ENCODE results near the gene HSP90AA1.

HSP90AA1 gene

GRCh38 chr14:102057480-102058114 lies 29.2 kb downstream of the HSP90AA1 start:
- no peaks in the 10 kb centered on the region for H3K9me3 ChIP-seq (ENCODE audit: control insufficient read depth, insufficient read depth, low read length)

GRCh38 chr14:102056694-102057442 lies 30.0 kb downstream of the HSP90AA1 start:
- H3K9me2 ChIP-seq (replicated peaks; ENCODE audit: control insufficient read depth, low read length) = no peaks in the 10 kb centered on the region
- no peak overlapping the region for H3K27ac ChIP-seq (ENCODE audit: low read depth, low read length)
- no peaks in the 10 kb centered on the region for H3K79me2 ChIP-seq (ENCODE audit: control insufficient read depth, low read length)
- no peaks in the 10 kb centered on the region for H3K9me3 ChIP-seq (ENCODE audit: control insufficient read depth, insufficient read depth, low read length)
- H3K4me1 ChIP-seq (ENCODE audit: control insufficient read depth, low read length) = no peaks in the 10 kb centered on the region
- H3K27me3 ChIP-seq (ENCODE audit: control insufficient read depth, low read length) = no peaks in the 10 kb centered on the region
- H3F3A ChIP-seq (ENCODE audit: control insufficient read depth, insufficient read depth) = no peaks in the 10 kb centered on the region
- H3K4me3 ChIP-seq (ENCODE audit: low read length) = no peak overlapping the region
- H3K4me2 ChIP-seq (ENCODE audit: low read length) = no peak overlapping the region
- H4K20me1 ChIP-seq (ENCODE audit: control insufficient read depth, insufficient read depth, low read depth, low read length) = no peaks in the 10 kb centered on the region
- H3K36me3 ChIP-seq (ENCODE audit: control insufficient read depth, low read length) = peaks cover 11% of the 10 kb centered on the region
- no peak for TF ChIP-seq EZH2phosphoT487 (IDR thresholded peaks at IDR 0.05; ENCODE audit: borderline replicate concordance, low read length)

More at GRCh38 chr14:102057480-102058114, 29.2 kb downstream of the HSP90AA1 start:
- H3K4me1 ChIP-seq (ENCODE audit: control insufficient read depth, low read length) = no peaks in the 10 kb centered on the region
- no peak for TF ChIP-seq EZH2phosphoT487 (IDR thresholded peaks at IDR 0.05; ENCODE audit: borderline replicate concordance, low read length)
- no peak for TF ChIP-seq CTCF (IDR thresholded peaks at IDR 0.05; ENCODE audit: low read depth, low read length, poor library complexity, severe bottlenecking)
- H3K79me2 ChIP-seq (ENCODE audit: control insufficient read depth, low read length) = no peaks in the 10 kb centered on the region
- no peak overlapping the region for H3K4me3 ChIP-seq (ENCODE audit: low read length)
- no peaks in the 10 kb centered on the region for H3K9me2 ChIP-seq (replicated peaks; ENCODE audit: control insufficient read depth, low read length)
- peaks cover 7% of the 10 kb centered on the region for H3K36me3 ChIP-seq (ENCODE audit: control insufficient read depth, low read length)
- no peaks in the 10 kb centered on the region for H4K20me1 ChIP-seq (ENCODE audit: control insufficient read depth, insufficient read depth, low read depth, low read length)
- H3F3A ChIP-seq (ENCODE audit: control insufficient read depth, insufficient read depth) = no peaks in the 10 kb centered on the region
- no peak overlapping the region for H3K27ac ChIP-seq (ENCODE audit: low read depth, low read length)
- H3K27me3 ChIP-seq (ENCODE audit: control insufficient read depth, low read length) = no peaks in the 10 kb centered on the region
- H3K4me2 ChIP-seq (ENCODE audit: low read length) = no peak overlapping the region

GRCh38 chr14:102055181-102055901 lies 31.5 kb downstream of the HSP90AA1 start:
- Histone ChIP-seq H4K20me1 (ENCODE audit: control insufficient read depth, insufficient read depth, low read depth, low read length) (no peaks in the 10 kb centered on the region), H3K4me3 (ENCODE audit: low read length) (no peak overlapping the region), H3K4me2 (ENCODE audit: low read length) (no peak overlapping the region), H3K79me2 (ENCODE audit: control insufficient read depth, low read length) (no peaks in the 10 kb centered on the region), H3F3A (ENCODE audit: control insufficient read depth, insufficient read depth) (no peaks in the 10 kb centered on the region), H3K9me3 (ENCODE audit: control insufficient read depth, insufficient read depth, low read length) (no peaks in the 10 kb centered on the region), H3K27ac (ENCODE audit: low read depth, low read length) (no peak overlapping the region), H3K27me3 (ENCODE audit: control insufficient read depth, low read length) (no peaks in the 10 kb centered on the region), H3K36me3 (ENCODE audit: control insufficient read depth, low read length) (peaks cover 17% of the 10 kb centered on the region), H3K9me2 (replicated peaks; ENCODE audit: control insufficient read depth, low read length) (no peaks in the 10 kb centered on the region), H3K4me1 (ENCODE audit: control insufficient read depth, low read length) (no peaks in the 10 kb centered on the region)
- no peak for TF ChIP-seq CTCF (IDR thresholded peaks at IDR 0.05; ENCODE audit: low read depth, low read length, poor library complexity, severe bottlenecking)
- no peak for TF ChIP-seq EZH2phosphoT487 (IDR thresholded peaks at IDR 0.05; ENCODE audit: borderline replicate concordance, low read length)
